IPS DF 6.9 (cell line): Measurements from ENCODE around the gene TEX35.

Source experiments
- DNase-seq: peaks from one replicate; pipeline ENCODE4 v3.0.0-alpha.2; 2013; ENCODE audit warnings: low read depth, low spot score
- H3K27ac ChIP-seq: one replicate; pipeline ENCODE4 v1.5.1; 2013; ENCODE audit warnings: low read length, control low read depth
- H3K27me3 ChIP-seq: 2 replicates; pipeline ENCODE4 v1.6.1; 2013; ENCODE audit warnings: mild to moderate bottlenecking, low read length; ENCODE audit not compliant: control insufficient read depth, insufficient read depth
- H3K36me3 ChIP-seq: 2 replicates; pipeline ENCODE4 v1.6.1; 2013; ENCODE audit warnings: low read length; ENCODE audit not compliant: control insufficient read depth, insufficient read depth
- H3K4me1 ChIP-seq: 2 replicates; pipeline ENCODE4 v1.6.1; 2013; ENCODE audit warnings: low read length; ENCODE audit not compliant: control insufficient read depth, insufficient read depth
- H3K4me3 ChIP-seq: 2 replicates; pipeline ENCODE4 v1.5.1; 2013; ENCODE audit warnings: mild to moderate bottlenecking, low read length
- H3K9me3 ChIP-seq: 2 replicates; pipeline ENCODE4 v1.6.1; 2013; ENCODE audit warnings: low read length, inconsistent platforms; ENCODE audit not compliant: control insufficient read depth, insufficient read depth
- WGBS: extraction: QIAGEN DNeasy Blood & Tissue Kit; methylation state at CpG from one replicate; pipeline ENCODE4 v1.1.7; 2013; ENCODE audit warnings: mixed read lengths, missing lambda C conversion rate; ENCODE audit not compliant: insufficient read length, insufficient coverage; 5-methylcytosine and 5-hydroxymethylcytosine counted together

TEX35 gene

GRCh38 chr1:178513278-178513983 is 522 bp downstream of the TEX35 start:
- H3K9me3 ChIP-seq: no peaks in the 10 kb centered on the region
- no peaks in the 10 kb centered on the region for H3K27me3 ChIP-seq
- no peaks in the 10 kb centered on the region for H3K36me3 ChIP-seq
- no peaks in the 10 kb centered on the region for H3K4me1 ChIP-seq
- WGBS: no CpG with 5 or more reads among the region's 14 CpGs
- H3K4me3 ChIP-seq: no peak overlapping the region
- no peak overlapping the region for H3K27ac ChIP-seq
- no peak for DNase-seq

GRCh38 chr1:178516110-178516509 is 3.2 kb downstream of the TEX35 start:
- Histone ChIP-seq H3K4me3 (no peak overlapping the region), H3K27ac (no peak overlapping the region)
- WGBS: no CpG with 5 or more reads among the region's 4 CpGs

GRCh38 chr1:178518894-178519293 is 6.0 kb downstream of the TEX35 start:
- no peak for DNase-seq
- Histone ChIP-seq H3K27me3 (no peaks in the 10 kb centered on the region), H3K9me3 (no peaks in the 10 kb centered on the region), H3K4me3 (no peak overlapping the region), H3K27ac (no peak overlapping the region), H3K4me1 (no peaks in the 10 kb centered on the region), H3K36me3 (no peaks in the 10 kb centered on the region)
- WGBS: no CpG with 5 or more reads among the region's 4 CpGs

More at GRCh38 chr1:178516110-178516509, 3.2 kb downstream of the TEX35 start:
- no peaks in the 10 kb centered on the region for H3K4me1 ChIP-seq
- no peaks in the 10 kb centered on the region for H3K36me3 ChIP-seq
- no peaks in the 10 kb centered on the region for H3K27me3 ChIP-seq
- DNase-seq: no peak
- no peaks in the 10 kb centered on the region for H3K9me3 ChIP-seq

- no peaks in the 10 kb centered on the region for H3K27me3 ChIP-seq
- H3K4me3 ChIP-seq: no peak overlapping the region
- no peaks in the 10 kb centered on the region for H3K36me3 ChIP-seq
- no peaks in the 10 kb centered on the region for H3K9me3 ChIP-seq
- H3K27ac ChIP-seq: no peak overlapping the region
- WGBS: no CpG with 5 or more reads among the region's 11 CpGs
- H3K4me1 ChIP-seq: no peaks in the 10 kb centered on the region
- no peak for DNase-seq
These were observed 7.9 kb downstream of the TEX35 start for GRCh38 chr1:178520803-178521202.

- H3K4me1 ChIP-seq: no peaks in the 10 kb centered on the region
- DNase-seq: no peak
- WGBS: no CpG with 5 or more reads among the region's 4 CpGs
- H3K27ac ChIP-seq: no peak overlapping the region
- no peak overlapping the region for H3K4me3 ChIP-seq
- no peaks in the 10 kb centered on the region for H3K36me3 ChIP-seq
- no peaks in the 10 kb centered on the region for H3K27me3 ChIP-seq
- no peaks in the 10 kb centered on the region for H3K9me3 ChIP-seq
These were observed 8.3 kb downstream of the TEX35 start for GRCh38 chr1:178521241-178521640.

GRCh38 chr1:178527117-178527516 is 14.2 kb downstream of the TEX35 start:
- no peak for DNase-seq
- WGBS: no CpG with 5 or more reads among the region's 4 CpGs
- Histone ChIP-seq H3K4me3 (no peak overlapping the region), H3K9me3 (no peaks in the 10 kb centered on the region), H3K36me3 (no peaks in the 10 kb centered on the region), H3K27me3 (no peaks in the 10 kb centered on the region), H3K4me1 (no peaks in the 10 kb centered on the region), H3K27ac (no peak overlapping the region)

- no CpG with 5 or more reads among the region's 10 CpGs for WGBS
- DNase-seq: no peak
- Histone ChIP-seq H3K36me3 (no peaks in the 10 kb centered on the region), H3K9me3 (no peaks in the 10 kb centered on the region), H3K27ac (no peak overlapping the region), H3K4me3 (no peak overlapping the region), H3K27me3 (no peaks in the 10 kb centered on the region), H3K4me1 (no peaks in the 10 kb centered on the region)
These were observed 15.5 kb downstream of the TEX35 start for GRCh38 chr1:178528228-178528952.

- no peaks in the 10 kb centered on the region for H3K36me3 ChIP-seq
- H3K9me3 ChIP-seq: no peaks in the 10 kb centered on the region
- DNase-seq: no peak
- no peak overlapping the region for H3K27ac ChIP-seq
- no peak overlapping the region for H3K4me3 ChIP-seq
- H3K4me1 ChIP-seq: no peaks in the 10 kb centered on the region
- WGBS: no CpG with 5 or more reads among the region's 4 CpGs
- H3K27me3 ChIP-seq: no peaks in the 10 kb centered on the region
These were observed 16.0 kb downstream of the TEX35 start for GRCh38 chr1:178528953-178529335.

GRCh38 chr1:178529364-178530036 is 16.6 kb downstream of the TEX35 start:
- no CpG with 5 or more reads among the region's 8 CpGs for WGBS

GRCh38 chr1:178530037-178530402 is 17.1 kb downstream of the TEX35 start:
- WGBS: no CpG with 5 or more reads among the region's 2 CpGs
- Histone ChIP-seq H3K36me3 (no peaks in the 10 kb centered on the region), H3K4me3 (no peak overlapping the region), H3K27ac (no peak overlapping the region), H3K4me1 (no peaks in the 10 kb centered on the region), H3K9me3 (no peaks in the 10 kb centered on the region), H3K27me3 (no peaks in the 10 kb centered on the region)
- no peak for DNase-seq

More at GRCh38 chr1:178529364-178530036, 16.6 kb downstream of the TEX35 start:
- H3K4me3 ChIP-seq: no peak overlapping the region
- H3K9me3 ChIP-seq: no peaks in the 10 kb centered on the region
- H3K27me3 ChIP-seq: no peaks in the 10 kb centered on the region
- DNase-seq: no peak
- no peaks in the 10 kb centered on the region for H3K4me1 ChIP-seq
- H3K36me3 ChIP-seq: no peaks in the 10 kb centered on the region
- H3K27ac ChIP-seq: no peak overlapping the region
